Parathyroid adenoma (tissue), 2 donors: ENCODE measurements around the gene CDC42BPA.

ENCODE experiments used
- H2AFZ ChIP-seq: fragments of 300-600 bp; sonication (generic); one replicate; pipeline ENCODE4 v1.7.0; 2017; ENCODE audit warnings: antibody characterized with exemption, mild to moderate bottlenecking
- H3K27ac ChIP-seq: fragments of 300-600 bp; sonication (generic); one replicate; pipeline ENCODE4 v1.7.0; 2017
- H3K27me3 ChIP-seq: fragments of 300-600 bp; sonication (generic); one replicate; pipeline ENCODE4 v1.7.0; 2017; ENCODE audit warnings: low read length; ENCODE audit not compliant: control insufficient read depth, insufficient read depth
- H3K36me3 ChIP-seq: fragments of 300-600 bp; sonication (generic); one replicate; pipeline ENCODE4 v1.7.0; 2017; ENCODE audit warnings: low read length; ENCODE audit not compliant: control insufficient read depth, insufficient read depth
- H3K4me1 ChIP-seq: fragments of 300-600 bp; sonication (generic); one replicate; pipeline ENCODE4 v1.7.0; 2017; ENCODE audit warnings: control low read depth
- H3K4me2 ChIP-seq: fragments of 300-600 bp; sonication (generic); one replicate; pipeline ENCODE4 v1.7.0; 2017; ENCODE audit warnings: low read length
- H3K4me3 ChIP-seq: fragments of 300-600 bp; sonication (generic); one replicate; pipeline ENCODE4 v1.7.0; 2017; ENCODE audit warnings: low read depth, low read length
- H3K79me2 ChIP-seq: fragments of 300-600 bp; sonication (generic); one replicate; pipeline ENCODE4 v1.7.0; 2017; ENCODE audit warnings: control low read depth
- H3K9ac ChIP-seq: fragments of 300-600 bp; sonication (generic); one replicate; pipeline ENCODE4 v1.7.0; 2017; ENCODE audit warnings: mild to moderate bottlenecking
- H3K9me3 ChIP-seq: fragments of 300-600 bp; sonication (generic); one replicate; pipeline ENCODE4 v1.7.0; 2017; ENCODE audit warnings: low read length; ENCODE audit not compliant: control insufficient read depth
- TF ChIP-seq, protein P1 (sequence below): fragments of 300-600 bp; sonication (generic); IDR thresholded peaks from one replicate; pipeline ENCODE4 v1.7.0; 2017; ENCODE audit warnings: antibody characterized with exemption, mild to moderate bottlenecking
- donor health status: primary hyperparathyroidism.

Gene CDC42BPA

DNA sequence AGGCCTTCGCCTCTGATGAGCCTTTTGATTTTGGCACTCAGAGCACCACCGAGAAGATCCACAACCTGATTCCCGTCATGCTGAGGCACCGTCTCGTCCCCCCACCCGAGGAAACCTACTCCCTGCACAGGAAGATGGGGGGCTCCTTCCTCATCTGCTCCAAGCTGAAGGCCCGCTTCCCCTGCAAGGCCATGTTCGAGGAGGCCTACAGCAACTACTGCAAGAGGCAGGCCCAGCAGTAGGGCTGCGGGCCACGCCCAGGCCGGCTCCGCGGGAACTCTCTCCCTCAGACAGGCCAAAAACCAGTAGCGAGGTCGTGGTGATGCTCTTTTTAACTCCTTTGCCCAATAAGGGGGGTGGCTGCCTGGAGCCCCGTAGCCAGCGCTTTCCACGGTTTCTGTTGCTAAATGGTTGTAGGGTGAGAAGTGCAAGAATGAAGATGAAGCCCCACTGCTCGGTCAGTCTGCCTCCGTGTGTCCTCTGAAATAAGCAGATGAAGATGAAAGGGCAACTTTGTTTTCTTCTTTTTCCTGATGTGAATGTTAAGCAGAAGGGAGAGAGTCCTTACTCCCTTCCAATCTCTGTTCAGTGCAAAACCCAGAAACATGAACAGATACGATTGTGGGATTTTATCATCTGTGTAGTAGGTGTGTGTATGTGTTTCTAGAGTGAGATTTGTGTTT lies 331.7 kb downstream of the CDC42BPA start:
- no peaks in the 10 kb centered on the region for H3K79me2 ChIP-seq
- no peak overlapping the region for H3K4me2 ChIP-seq
- H3K9me3 ChIP-seq: no peaks in the 10 kb centered on the region
- no peak overlapping the region for H3K9ac ChIP-seq
- no peak overlapping the region for H3K27ac ChIP-seq
- peaks cover 4% of the 10 kb centered on the region for H3K4me1 ChIP-seq
- no peaks in the 10 kb centered on the region for H3K27me3 ChIP-seq
- H2AFZ ChIP-seq: no peak overlapping the region
- no peaks in the 10 kb centered on the region for H3K36me3 ChIP-seq
- no peak overlapping the region for H3K4me3 ChIP-seq
- TF ChIP-seq, protein P1, sequence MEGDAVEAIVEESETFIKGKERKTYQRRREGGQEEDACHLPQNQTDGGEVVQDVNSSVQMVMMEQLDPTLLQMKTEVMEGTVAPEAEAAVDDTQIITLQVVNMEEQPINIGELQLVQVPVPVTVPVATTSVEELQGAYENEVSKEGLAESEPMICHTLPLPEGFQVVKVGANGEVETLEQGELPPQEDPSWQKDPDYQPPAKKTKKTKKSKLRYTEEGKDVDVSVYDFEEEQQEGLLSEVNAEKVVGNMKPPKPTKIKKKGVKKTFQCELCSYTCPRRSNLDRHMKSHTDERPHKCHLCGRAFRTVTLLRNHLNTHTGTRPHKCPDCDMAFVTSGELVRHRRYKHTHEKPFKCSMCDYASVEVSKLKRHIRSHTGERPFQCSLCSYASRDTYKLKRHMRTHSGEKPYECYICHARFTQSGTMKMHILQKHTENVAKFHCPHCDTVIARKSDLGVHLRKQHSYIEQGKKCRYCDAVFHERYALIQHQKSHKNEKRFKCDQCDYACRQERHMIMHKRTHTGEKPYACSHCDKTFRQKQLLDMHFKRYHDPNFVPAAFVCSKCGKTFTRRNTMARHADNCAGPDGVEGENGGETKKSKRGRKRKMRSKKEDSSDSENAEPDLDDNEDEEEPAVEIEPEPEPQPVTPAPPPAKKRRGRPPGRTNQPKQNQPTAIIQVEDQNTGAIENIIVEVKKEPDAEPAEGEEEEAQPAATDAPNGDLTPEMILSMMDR: no peak

DNA sequence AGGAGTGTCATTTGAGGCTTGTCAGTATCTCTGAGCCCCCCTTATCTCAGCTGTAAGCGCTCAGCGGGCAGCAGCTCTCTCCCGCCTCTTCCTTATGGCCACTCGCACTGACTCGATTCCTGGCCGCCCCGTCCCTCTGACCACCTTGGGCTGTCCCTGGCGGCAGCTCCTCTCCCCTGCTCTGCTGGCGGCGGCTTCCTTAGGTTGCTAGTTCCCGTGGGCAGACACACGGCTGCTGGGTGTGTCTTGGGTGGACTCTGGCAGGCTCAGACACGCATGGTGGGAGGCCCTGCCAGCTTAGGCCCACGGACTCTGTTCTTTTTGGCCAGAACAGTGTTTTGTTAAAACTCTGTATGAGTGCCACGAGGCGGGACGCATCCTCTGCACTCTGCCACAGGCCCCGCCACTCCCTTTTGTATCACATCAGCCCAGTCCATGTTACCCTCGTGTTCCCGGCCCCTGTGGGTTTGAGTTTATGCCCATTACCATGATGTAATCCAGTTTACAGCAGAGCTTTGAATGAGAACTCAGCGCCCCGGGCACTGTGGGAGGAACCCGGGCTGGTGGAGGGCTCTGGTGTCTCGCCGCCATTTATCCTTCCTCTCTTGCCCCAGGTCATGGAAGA lies 332.3 kb downstream of the CDC42BPA start:
- Histone ChIP-seq H3K4me2 (no peak overlapping the region), H3K36me3 (no peaks in the 10 kb centered on the region), H3K79me2 (no peaks in the 10 kb centered on the region), H3K27me3 (no peaks in the 10 kb centered on the region), H3K9me3 (no peaks in the 10 kb centered on the region), H3K4me1 (peaks cover 4% of the 10 kb centered on the region), H3K4me3 (no peak overlapping the region), H2AFZ (no peak overlapping the region), H3K9ac (no peak overlapping the region), H3K27ac (no peak overlapping the region)
- TF ChIP-seq, protein P1: no peak

DNA sequence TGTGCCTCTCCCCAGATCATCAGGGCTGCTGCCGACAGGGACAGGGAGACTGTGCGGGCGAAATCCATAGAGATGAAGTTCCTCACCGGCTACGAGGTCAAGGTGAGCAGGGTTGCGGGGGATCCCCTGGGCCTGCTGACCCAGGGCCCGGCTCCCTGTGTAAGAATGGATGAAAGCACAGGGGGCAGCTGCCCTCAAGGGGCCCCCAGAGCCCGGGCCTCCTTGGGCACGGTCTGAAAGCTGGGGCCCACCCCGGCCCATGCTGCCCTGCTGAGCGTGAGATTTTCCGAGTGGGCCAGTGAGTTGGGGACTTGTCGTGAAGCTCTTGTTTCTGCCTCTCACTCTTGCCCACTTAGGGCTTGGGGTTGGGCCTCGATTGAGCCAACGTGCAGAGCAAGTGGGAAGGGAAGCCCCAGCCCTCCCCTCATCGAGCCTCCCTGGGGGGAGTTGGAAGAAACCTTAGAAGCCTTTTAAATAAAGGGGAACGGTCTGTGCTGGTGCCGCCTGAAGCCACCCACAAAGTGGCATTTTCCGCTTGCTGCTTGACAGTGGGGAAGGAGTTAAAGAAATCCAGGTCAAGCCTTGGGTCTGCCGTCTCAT lies 333.0 kb downstream of the CDC42BPA start:
- H3K79me2 ChIP-seq: no peaks in the 10 kb centered on the region
- H3K4me1 ChIP-seq: no peaks in the 10 kb centered on the region
- no peak overlapping the region for H3K9ac ChIP-seq
- TF ChIP-seq, protein P1: no peak
- H3K4me3 ChIP-seq: no peak overlapping the region
- H3K27me3 ChIP-seq: no peaks in the 10 kb centered on the region
- no peak overlapping the region for H2AFZ ChIP-seq
- H3K36me3 ChIP-seq: no peaks in the 10 kb centered on the region
- no peaks in the 10 kb centered on the region for H3K9me3 ChIP-seq
- H3K4me2 ChIP-seq: no peak overlapping the region
- H3K27ac ChIP-seq: no peak overlapping the region

DNA sequence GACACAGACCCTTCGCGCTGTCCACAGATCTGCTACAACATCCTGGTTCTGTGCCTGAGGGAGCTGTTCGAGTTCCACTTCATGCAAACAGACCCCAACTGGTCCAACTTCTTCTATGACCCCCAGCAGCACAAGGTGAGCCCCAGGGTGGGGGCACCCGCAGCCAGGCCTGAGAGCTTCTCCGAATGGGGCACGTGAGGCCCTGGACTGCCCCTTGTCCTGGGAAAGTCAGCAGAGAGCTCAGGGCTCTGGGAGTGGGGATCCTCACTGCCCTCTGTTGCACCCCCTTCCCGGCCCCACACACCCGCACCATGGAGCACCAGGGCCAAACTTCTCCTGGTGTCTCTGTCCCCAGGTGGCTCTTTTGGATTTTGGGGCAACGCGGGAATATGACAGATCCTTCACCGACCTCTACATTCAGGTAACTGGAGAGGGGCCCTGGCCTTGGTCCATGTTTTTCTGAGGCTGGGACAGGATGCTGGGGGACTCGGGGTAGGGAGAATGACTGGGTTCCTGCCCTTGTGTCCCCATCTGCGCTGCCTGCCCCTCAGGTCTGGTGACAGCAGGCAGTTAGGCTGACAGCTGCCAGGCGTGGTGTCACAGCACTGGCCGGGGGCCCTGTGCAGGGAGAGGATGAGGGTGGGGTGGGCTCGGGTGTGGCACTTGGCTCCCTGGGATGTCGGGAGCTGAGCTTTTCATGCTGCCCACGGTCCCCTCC lies 333.6 kb downstream of the CDC42BPA start:
- TF ChIP-seq, protein P1: no peak
- H3K4me2 ChIP-seq: no peak overlapping the region
- H3K36me3 ChIP-seq: no peaks in the 10 kb centered on the region

More for the DNA sequence above, 333.6 kb downstream of the CDC42BPA start:
- Histone ChIP-seq H3K4me3 (no peak overlapping the region), H3K9ac (no peak overlapping the region), H3K27me3 (no peaks in the 10 kb centered on the region), H2AFZ (no peak overlapping the region), H3K79me2 (no peaks in the 10 kb centered on the region), H3K4me1 (no peaks in the 10 kb centered on the region), H3K9me3 (no peaks in the 10 kb centered on the region), H3K27ac (no peak overlapping the region)
